BJ (cell line): Measurements from ENCODE around the gene OTOGL. TPM values are rescaled to one million over a fixed set of nuclear protein-coding genes. Genes with fewer than 3 reads are reported as not detected.

Experiments used
- CTCF ChIA-PET: fragments of 350-600 bp; formaldehyde crosslinking; extraction: SDS; loops from one replicate; lab custom pipeline; 2021; ENCODE audit warnings: antibody characterized with exemption, inconsistent platforms; lab: Yijun Ruan, JAX
- POLR2A ChIA-PET: fragments of 300-600 bp; sonication (Branson Sonifier 250); formaldehyde crosslinking; extraction: SDS; loops from one replicate; lab custom pipeline; 2021; ENCODE audit warnings: antibody characterized with exemption; lab: Charles Lee
- DNase-seq: peaks from one replicate; pipeline ENCODE4 v3.0.0-alpha.2; 2011; ENCODE audit warnings: low read depth
- H3K27me3 ChIP-seq: 2 replicates; pipeline ENCODE4 v1.6.0; 2011; ENCODE audit warnings: low read length; ENCODE audit not compliant: control insufficient read depth, insufficient read depth
- H3K36me3 ChIP-seq: 2 replicates; pipeline ENCODE4 v1.5.1; 2011; ENCODE audit warnings: low read length; ENCODE audit not compliant: control insufficient read depth, insufficient read depth
- H3K4me3 ChIP-seq: 2 replicates; pipeline ENCODE4 v1.5.1; 2011; ENCODE audit warnings: low read depth, mild to moderate bottlenecking, control low read depth, low read length
- polyA plus RNA-seq: library from polyadenylated mRNA; depleted of rRNA; stranded (reverse); fragments of >200 nt; gene quantifications from 2 replicates; pipeline ENCODE4 v1.2.3, GENCODE V29; 2011
- TF ChIP-seq, protein P1 (sequence below): IDR thresholded peaks from 2 replicates; pipeline ENCODE4 v1.5.1; 2011; ENCODE audit warnings: low read depth, mild to moderate bottlenecking, control low read depth, inconsistent platforms, low read length, moderate library complexity; ENCODE audit not compliant: insufficient read depth

Gene OTOGL
- polyA plus RNA-seq, 1 experiment: 0.10 TPM

DNA sequence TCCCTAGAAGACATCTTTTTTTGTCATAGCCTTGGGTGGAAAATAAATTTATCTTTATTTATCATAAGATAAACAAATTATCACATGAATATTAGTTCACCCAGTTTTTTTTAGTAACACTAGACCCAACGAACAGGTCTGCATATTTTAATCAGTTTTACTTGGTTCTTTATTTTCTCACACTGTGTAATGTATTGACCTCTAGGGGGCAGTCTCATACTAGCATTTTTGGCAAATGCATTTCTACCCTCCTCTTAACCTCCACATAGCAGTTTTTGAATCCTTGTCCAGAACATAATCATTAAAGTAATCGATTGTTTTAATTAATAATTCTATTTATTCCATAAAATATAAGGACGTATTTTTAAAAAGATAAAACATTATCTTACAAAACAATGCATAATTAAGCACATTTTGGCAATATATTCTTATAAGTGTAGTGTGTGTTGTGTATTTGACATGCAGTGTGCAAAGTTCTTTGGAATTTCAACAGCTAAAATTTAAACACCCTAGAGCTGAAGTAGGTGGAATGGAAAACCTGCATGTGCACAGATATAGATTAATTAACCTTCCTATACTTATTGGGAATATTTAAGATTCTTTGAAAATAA lies 313.1 kb downstream of the OTOGL start:
- ChIA-PET POLR2A (no interaction called here), CTCF (interaction anchor here (1.1 to 1.3 kb wide), 5 partner anchors 22 to 534 kb away, joined by 3 to 8 read pairs (median 4); no protein-coding TSS in a partner anchor)
- Histone ChIP-seq H3K27me3 (no peaks in the 10 kb centered on the region), H3K36me3 (no peaks in the 10 kb centered on the region), H3K4me3 (no peak overlapping the region)
- TF ChIP-seq, protein P1, sequence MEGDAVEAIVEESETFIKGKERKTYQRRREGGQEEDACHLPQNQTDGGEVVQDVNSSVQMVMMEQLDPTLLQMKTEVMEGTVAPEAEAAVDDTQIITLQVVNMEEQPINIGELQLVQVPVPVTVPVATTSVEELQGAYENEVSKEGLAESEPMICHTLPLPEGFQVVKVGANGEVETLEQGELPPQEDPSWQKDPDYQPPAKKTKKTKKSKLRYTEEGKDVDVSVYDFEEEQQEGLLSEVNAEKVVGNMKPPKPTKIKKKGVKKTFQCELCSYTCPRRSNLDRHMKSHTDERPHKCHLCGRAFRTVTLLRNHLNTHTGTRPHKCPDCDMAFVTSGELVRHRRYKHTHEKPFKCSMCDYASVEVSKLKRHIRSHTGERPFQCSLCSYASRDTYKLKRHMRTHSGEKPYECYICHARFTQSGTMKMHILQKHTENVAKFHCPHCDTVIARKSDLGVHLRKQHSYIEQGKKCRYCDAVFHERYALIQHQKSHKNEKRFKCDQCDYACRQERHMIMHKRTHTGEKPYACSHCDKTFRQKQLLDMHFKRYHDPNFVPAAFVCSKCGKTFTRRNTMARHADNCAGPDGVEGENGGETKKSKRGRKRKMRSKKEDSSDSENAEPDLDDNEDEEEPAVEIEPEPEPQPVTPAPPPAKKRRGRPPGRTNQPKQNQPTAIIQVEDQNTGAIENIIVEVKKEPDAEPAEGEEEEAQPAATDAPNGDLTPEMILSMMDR: peak; percentile 64
- DNase-seq: no peak

DNA sequence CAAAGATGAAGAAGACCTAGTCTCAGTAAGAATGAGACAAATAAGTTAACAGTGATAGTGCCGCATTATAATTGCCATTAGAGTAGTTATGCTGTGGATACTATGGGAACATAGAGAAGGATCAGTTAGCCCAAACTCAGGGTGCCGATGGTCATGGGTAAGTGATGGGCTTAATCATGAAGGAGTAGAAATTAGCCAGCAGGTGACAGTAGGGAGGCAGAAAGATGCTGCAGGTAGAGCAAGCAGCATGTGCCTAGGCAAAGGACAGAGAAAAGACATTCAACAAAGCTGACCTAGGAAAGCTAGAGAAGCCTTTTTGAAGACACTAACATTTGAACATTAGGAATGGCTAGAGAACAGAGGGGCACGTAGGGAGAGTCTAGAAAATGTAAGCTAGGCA lies 314.1 kb downstream of the OTOGL start:
- no peaks in the 10 kb centered on the region for H3K36me3 ChIP-seq
- TF ChIP-seq, protein P1: no peak
- POLR2A ChIA-PET: interaction anchor here (0.7 kb wide), 1 partner anchor 167 kb away, joined by 3 read pairs; no protein-coding TSS in a partner anchor
- H3K4me3 ChIP-seq: no peak overlapping the region
- no peaks in the 10 kb centered on the region for H3K27me3 ChIP-seq
- DNase-seq: no peak
- CTCF ChIA-PET: interaction anchor here (0.6 to 1.3 kb wide), 7 partner anchors 12 to 533 kb away, joined by 3 to 8 read pairs (median 3); no protein-coding TSS in a partner anchor

- DNase-seq: no peak
- ChIA-PET POLR2A (no interaction called here), CTCF (no interaction called here)
- TF ChIP-seq, protein P1: no peak
- no peaks in the 10 kb centered on the region for H3K36me3 ChIP-seq
- H3K4me3 ChIP-seq: no peak overlapping the region
- H3K27me3 ChIP-seq: no peaks in the 10 kb centered on the region
These were observed 316.1 kb downstream of the OTOGL start for GRCh38 chr12:80415466-80415865.

DNA sequence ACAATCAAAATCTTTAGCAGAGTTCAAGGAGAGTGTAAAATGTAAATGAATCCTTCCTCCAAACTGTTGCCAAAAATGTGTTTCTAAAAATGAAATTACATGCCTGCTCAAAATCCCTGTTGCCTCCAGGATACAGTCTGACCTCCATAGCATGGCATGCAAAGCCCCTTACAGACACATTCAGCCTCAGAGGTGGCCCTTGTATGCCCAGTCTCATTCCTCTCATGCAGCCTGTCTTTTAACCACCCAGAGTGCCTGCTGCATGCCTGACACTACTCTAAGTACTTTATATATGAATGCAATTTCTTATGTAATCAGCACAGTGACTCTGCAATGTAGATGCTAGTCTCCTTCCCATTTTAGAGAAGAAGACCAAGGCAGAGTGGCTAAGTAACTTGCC lies 320.3 kb downstream of the OTOGL start:
- ChIA-PET CTCF (no interaction called here), POLR2A (no interaction called here)
- TF ChIP-seq, protein P1: no peak
- no peak for DNase-seq
- Histone ChIP-seq H3K4me3 (no peak overlapping the region), H3K27me3 (no peaks in the 10 kb centered on the region), H3K36me3 (no peaks in the 10 kb centered on the region)

GRCh38 chr12:80420075-80420474 lies 320.7 kb downstream of the OTOGL start:
- Histone ChIP-seq H3K36me3 (no peaks in the 10 kb centered on the region), H3K27me3 (no peaks in the 10 kb centered on the region), H3K4me3 (no peak overlapping the region)
- no peak for DNase-seq
- CTCF ChIA-PET: no interaction called here
- TF ChIP-seq, protein P1: no peak
- POLR2A ChIA-PET: no interaction called here
